Loucy (cell line): ENCODE measurements around the gene WDHD1.

Experiments
- H2AFZ ChIP-seq: fragments of 200-600 bp; sonication (generic); 2 replicates; pipeline ENCODE4 v1.6.0; 2016; ENCODE audit warnings: antibody characterized with exemption, mild to moderate bottlenecking, low read length, moderate library complexity
- H3F3A ChIP-seq: fragments of 200-600 bp; 2 replicates; pipeline ENCODE4 v1.6.0; 2016; ENCODE audit warnings: antibody characterized with exemption, low read depth, mild to moderate bottlenecking
- H3K27me3 ChIP-seq: fragments of 200-600 bp; sonication (generic); 2 replicates; pipeline ENCODE4 v1.6.1; 2014; ENCODE audit warnings: low read length, mild to moderate bottlenecking; ENCODE audit not compliant: insufficient read depth, poor library complexity, severe bottlenecking
- H3K36me3 ChIP-seq: fragments of 200-600 bp; sonication (generic); 2 replicates; pipeline ENCODE4 v1.6.1; 2016; ENCODE audit warnings: low read length; ENCODE audit not compliant: insufficient read depth
- H3K4me1 ChIP-seq: fragments of 200-600 bp; sonication (generic); 2 replicates; pipeline ENCODE4 v1.5.1; 2014; ENCODE audit warnings: low read length, mild to moderate bottlenecking; ENCODE audit not compliant: insufficient read depth, poor library complexity, severe bottlenecking
- H3K4me2 ChIP-seq: fragments of 200-600 bp; sonication (generic); 2 replicates; pipeline ENCODE4 v1.6.0; 2014; ENCODE audit warnings: antibody characterized with exemption, low read length, low read depth, mild to moderate bottlenecking; ENCODE audit not compliant: poor library complexity, severe bottlenecking
- H3K4me3 ChIP-seq: fragments of 200-600 bp; sonication (generic); 2 replicates; pipeline ENCODE4 v1.5.1; 2014; ENCODE audit warnings: low read length, mild to moderate bottlenecking, mixed read lengths; ENCODE audit not compliant: poor library complexity, severe bottlenecking
- H3K79me2 ChIP-seq: fragments of 200-600 bp; sonication (generic); 2 replicates; pipeline ENCODE4 v1.6.1; 2014; ENCODE audit warnings: low read length; ENCODE audit not compliant: insufficient read depth
- H3K9ac ChIP-seq: fragments of 200-600 bp; sonication (generic); 2 replicates; pipeline ENCODE4 v1.6.0; 2014; ENCODE audit warnings: mild to moderate bottlenecking, low read depth, low read length, moderate library complexity; ENCODE audit not compliant: poor library complexity, severe bottlenecking
- H3K9me2 ChIP-seq: fragments of 200-600 bp; sonication (generic); replicated peaks from 2 replicates; pipeline ENCODE4 v1.6.1; 2016; ENCODE audit warnings: low read depth, low read length, mixed read lengths
- H3K9me3 ChIP-seq: fragments of 200-600 bp; sonication (generic); 2 replicates; pipeline ENCODE4 v1.6.1; 2014; ENCODE audit warnings: mild to moderate bottlenecking, antibody characterized with exemption, low read length, low read depth; ENCODE audit not compliant: insufficient read depth
- H4K20me1 ChIP-seq: fragments of 200-600 bp; sonication (generic); 2 replicates; pipeline ENCODE4 v1.6.0; 2014; ENCODE audit warnings: antibody characterized with exemption, low read length, mild to moderate bottlenecking; ENCODE audit not compliant: insufficient read depth, poor library complexity, severe bottlenecking
- EZH2phosphoT487 ChIP-seq: fragments of 200-600 bp; IDR thresholded peaks from 2 replicates; pipeline ENCODE4 v1.6.1; 2018; ENCODE audit warnings: antibody characterized with exemption, mild to moderate bottlenecking, moderate library complexity, borderline replicate concordance
- TF ChIP-seq, protein P1 (sequence below): fragments of 200-600 bp; sonication (generic); conservative IDR thresholded peaks from 2 replicates; pipeline ENCODE4 v1.5.1; 2014; ENCODE audit warnings: mild to moderate bottlenecking, antibody characterized with exemption, low read length

Gene WDHD1

DNA sequence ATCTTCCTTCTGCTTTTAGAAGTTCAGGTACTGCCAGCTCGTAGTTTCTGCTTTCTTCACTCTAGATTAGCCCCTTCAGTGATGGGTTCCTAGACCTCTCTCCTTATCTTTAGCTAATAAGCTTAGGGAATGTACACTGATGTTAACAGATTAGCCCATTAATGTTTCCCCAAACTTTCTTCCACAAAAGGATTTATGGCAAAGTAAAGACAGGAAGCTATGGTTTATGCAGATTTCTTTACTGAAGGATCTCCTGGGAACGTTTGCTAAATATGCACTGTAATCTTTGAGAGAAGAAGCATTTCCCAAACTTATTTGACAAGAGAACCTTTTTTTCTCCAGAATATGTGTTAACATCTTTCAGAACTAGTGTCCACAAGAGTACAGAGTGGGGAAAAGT lies 4.3 kb upstream of the WDHD1 start:
- peaks cover 69% of the 10 kb centered on the region for H4K20me1 ChIP-seq
- peak overlapping the region; percentile 30 for H3K9ac ChIP-seq
- H3K4me2 ChIP-seq = peak overlapping the region; percentile 90
- H3K27me3 ChIP-seq = no peaks in the 10 kb centered on the region
- no peaks in the 10 kb centered on the region for H3K9me2 ChIP-seq
- no peaks in the 10 kb centered on the region for H3K9me3 ChIP-seq
- peaks cover 88% of the 10 kb centered on the region for H3K79me2 ChIP-seq
- peak overlapping the region; percentile 98 for H3K4me3 ChIP-seq
- H3K36me3 ChIP-seq = peaks cover 13% of the 10 kb centered on the region
- no peaks in the 10 kb centered on the region for H3F3A ChIP-seq
- peaks cover 49% of the 10 kb centered on the region for H3K4me1 ChIP-seq
- H2AFZ ChIP-seq = no peak overlapping the region
- TF ChIP-seq, protein P1, sequence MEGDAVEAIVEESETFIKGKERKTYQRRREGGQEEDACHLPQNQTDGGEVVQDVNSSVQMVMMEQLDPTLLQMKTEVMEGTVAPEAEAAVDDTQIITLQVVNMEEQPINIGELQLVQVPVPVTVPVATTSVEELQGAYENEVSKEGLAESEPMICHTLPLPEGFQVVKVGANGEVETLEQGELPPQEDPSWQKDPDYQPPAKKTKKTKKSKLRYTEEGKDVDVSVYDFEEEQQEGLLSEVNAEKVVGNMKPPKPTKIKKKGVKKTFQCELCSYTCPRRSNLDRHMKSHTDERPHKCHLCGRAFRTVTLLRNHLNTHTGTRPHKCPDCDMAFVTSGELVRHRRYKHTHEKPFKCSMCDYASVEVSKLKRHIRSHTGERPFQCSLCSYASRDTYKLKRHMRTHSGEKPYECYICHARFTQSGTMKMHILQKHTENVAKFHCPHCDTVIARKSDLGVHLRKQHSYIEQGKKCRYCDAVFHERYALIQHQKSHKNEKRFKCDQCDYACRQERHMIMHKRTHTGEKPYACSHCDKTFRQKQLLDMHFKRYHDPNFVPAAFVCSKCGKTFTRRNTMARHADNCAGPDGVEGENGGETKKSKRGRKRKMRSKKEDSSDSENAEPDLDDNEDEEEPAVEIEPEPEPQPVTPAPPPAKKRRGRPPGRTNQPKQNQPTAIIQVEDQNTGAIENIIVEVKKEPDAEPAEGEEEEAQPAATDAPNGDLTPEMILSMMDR = no peak
- TF ChIP-seq EZH2phosphoT487 = no peak

- Histone ChIP-seq H3F3A (no peaks in the 10 kb centered on the region), H3K4me1 (peaks cover 61% of the 10 kb centered on the region), H4K20me1 (peaks cover 61% of the 10 kb centered on the region), H3K27me3 (no peaks in the 10 kb centered on the region), H3K4me2 (peak overlapping the region; percentile 90), H3K4me3 (peak overlapping the region; percentile 98), H3K9me2 (no peaks in the 10 kb centered on the region), H3K36me3 (no peaks in the 10 kb centered on the region; the same call in none of the 2 replicates), H3K79me2 (peaks cover 87% of the 10 kb centered on the region), H2AFZ (no peak overlapping the region), H3K9me3 (no peaks in the 10 kb centered on the region), H3K9ac (peak overlapping the region; percentile 96)
- TF ChIP-seq EZH2phosphoT487 = no peak
- TF ChIP-seq, protein P1 = no peak
Measured at GRCh38 chr14:55028476-55028875, 1.6 kb upstream of the WDHD1 start.

- Histone ChIP-seq H2AFZ (no peak overlapping the region), H3K4me1 (peaks cover 61% of the 10 kb centered on the region)
Measured at GRCh38 chr14:55028066-55028465, 1.2 kb upstream of the WDHD1 start.

More at GRCh38 chr14:55028066-55028465, 1.2 kb upstream of the WDHD1 start:
- no peaks in the 10 kb centered on the region for H3K27me3 ChIP-seq
- H3K4me2 ChIP-seq = peak overlapping the region; percentile 90
- H3K79me2 ChIP-seq = peaks cover 89% of the 10 kb centered on the region
- H3K9ac ChIP-seq = peak overlapping the region; percentile 96
- H3K4me3 ChIP-seq = peak overlapping the region; percentile 98
- H3K9me2 ChIP-seq = no peaks in the 10 kb centered on the region
- no peaks in the 10 kb centered on the region for H3F3A ChIP-seq
- H3K36me3 ChIP-seq = no peaks in the 10 kb centered on the region; the same call in none of the 2 replicates
- H3K9me3 ChIP-seq = no peaks in the 10 kb centered on the region
- H4K20me1 ChIP-seq = peaks cover 64% of the 10 kb centered on the region
- TF ChIP-seq EZH2phosphoT487 = no peak
- TF ChIP-seq, protein P1 = no peak
